Glutamatergic neuron (in vitro differentiated cells): Measurements from ENCODE around the gene SECISBP2. TPM values are rescaled to one million over a fixed set of nuclear protein-coding genes. Genes with fewer than 3 reads are reported as not detected.

Experiments used
- DNase-seq: peaks from one replicate; pipeline ENCODE4 v3.0.0; 2022
- H3K27ac Mint-ChIP-seq: one replicate; pipeline ENCODE4 v1.8.0; 2020; ENCODE audit warnings: mild to moderate bottlenecking, mixed read lengths, inconsistent platforms; ENCODE audit not compliant: unreplicated experiment
- H3K27me3 Mint-ChIP-seq: one replicate; pipeline ENCODE4 v1.8.0; 2020; ENCODE audit warnings: mild to moderate bottlenecking, moderate library complexity, mixed read lengths, inconsistent platforms; ENCODE audit not compliant: unreplicated experiment
- H3K36me3 Mint-ChIP-seq: one replicate; pipeline ENCODE4 v1.8.0; 2020; ENCODE audit warnings: mild to moderate bottlenecking, mixed read lengths, inconsistent platforms; ENCODE audit not compliant: unreplicated experiment
- H3K4me1 Mint-ChIP-seq: one replicate; pipeline ENCODE4 v1.8.0; 2020; ENCODE audit warnings: mild to moderate bottlenecking, low read depth, mixed read lengths, inconsistent platforms; ENCODE audit not compliant: unreplicated experiment
- H3K4me3 Mint-ChIP-seq: one replicate; pipeline ENCODE4 v1.8.0; 2020; ENCODE audit warnings: mild to moderate bottlenecking, mixed read lengths, inconsistent platforms; ENCODE audit not compliant: unreplicated experiment
- H3K9me3 Mint-ChIP-seq: one replicate; pipeline ENCODE4 v1.8.0; 2020; ENCODE audit warnings: mild to moderate bottlenecking, moderate library complexity, mixed read lengths, inconsistent platforms; ENCODE audit not compliant: unreplicated experiment
- total RNA-seq: library from RNA; stranded (reverse); fragmentation: NEBNext Ultra II Directional; extraction: Animal tissue kit (Norgen Biotek cat#: 25700); gene quantifications from one replicate; pipeline ENCODE4 v1.2.1, GENCODE V29; 2021; ENCODE audit not compliant: unreplicated experiment
- TF ChIP-seq, protein P1 (sequence below): fragments of 200-600 bp; sonication (generic); IDR thresholded peaks from one replicate; pipeline ENCODE4 v1.5.0; 2021; ENCODE audit not compliant: partially characterized antibody, unreplicated experiment

The SECISBP2 gene
- total RNA-seq, 1 donor from 2014 or later, result 86.4 TPM

GRCh38 chr9:89383030-89383720, 64.9 kb downstream of the SECISBP2 start:
- Mint-ChIP-seq H3K9me3 (peaks cover 21% of the 10 kb centered on the region), H3K4me1 (peaks cover 3% of the 10 kb centered on the region), H3K4me3 (no peak overlapping the region), H3K36me3 (peaks cover 20% of the 10 kb centered on the region), H3K27ac (peak overlapping the region; percentile 33), H3K27me3 (peaks cover 5% of the 10 kb centered on the region)
- TF ChIP-seq, protein P1, sequence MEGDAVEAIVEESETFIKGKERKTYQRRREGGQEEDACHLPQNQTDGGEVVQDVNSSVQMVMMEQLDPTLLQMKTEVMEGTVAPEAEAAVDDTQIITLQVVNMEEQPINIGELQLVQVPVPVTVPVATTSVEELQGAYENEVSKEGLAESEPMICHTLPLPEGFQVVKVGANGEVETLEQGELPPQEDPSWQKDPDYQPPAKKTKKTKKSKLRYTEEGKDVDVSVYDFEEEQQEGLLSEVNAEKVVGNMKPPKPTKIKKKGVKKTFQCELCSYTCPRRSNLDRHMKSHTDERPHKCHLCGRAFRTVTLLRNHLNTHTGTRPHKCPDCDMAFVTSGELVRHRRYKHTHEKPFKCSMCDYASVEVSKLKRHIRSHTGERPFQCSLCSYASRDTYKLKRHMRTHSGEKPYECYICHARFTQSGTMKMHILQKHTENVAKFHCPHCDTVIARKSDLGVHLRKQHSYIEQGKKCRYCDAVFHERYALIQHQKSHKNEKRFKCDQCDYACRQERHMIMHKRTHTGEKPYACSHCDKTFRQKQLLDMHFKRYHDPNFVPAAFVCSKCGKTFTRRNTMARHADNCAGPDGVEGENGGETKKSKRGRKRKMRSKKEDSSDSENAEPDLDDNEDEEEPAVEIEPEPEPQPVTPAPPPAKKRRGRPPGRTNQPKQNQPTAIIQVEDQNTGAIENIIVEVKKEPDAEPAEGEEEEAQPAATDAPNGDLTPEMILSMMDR, result no peak
- no peak for DNase-seq

- Mint-ChIP-seq H3K27ac (no peak overlapping the region), H3K27me3 (peaks cover 5% of the 10 kb centered on the region), H3K36me3 (peaks cover 17% of the 10 kb centered on the region), H3K9me3 (peaks cover 19% of the 10 kb centered on the region), H3K4me3 (no peak overlapping the region), H3K4me1 (peaks cover 1% of the 10 kb centered on the region)
- TF ChIP-seq, protein P1, result no peak
- DNase-seq, result no peak
Measured at GRCh38 chr9:89383721-89384300, 65.5 kb downstream of the SECISBP2 start.

DNA sequence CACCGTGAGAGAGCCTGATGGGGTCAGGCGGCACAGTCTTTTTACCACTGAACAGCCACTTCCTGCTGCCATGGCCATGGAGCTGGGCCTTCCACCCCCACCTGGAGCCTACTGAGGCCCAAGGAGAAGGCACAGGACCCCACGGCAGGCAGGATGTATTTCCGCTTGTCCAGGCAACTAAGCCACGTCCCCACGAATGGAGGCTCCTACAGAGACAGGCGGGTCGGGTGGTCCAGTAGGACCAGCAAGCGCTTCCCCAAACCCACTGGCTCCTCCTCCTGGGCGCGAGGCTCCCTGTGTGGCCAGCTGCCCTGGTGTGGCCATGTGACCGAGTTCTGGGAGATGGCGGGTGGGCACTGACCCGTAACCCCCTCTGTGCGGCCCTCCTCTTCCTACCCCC, 66.5 kb downstream of the SECISBP2 start:
- Mint-ChIP-seq H3K9me3 (peaks cover 27% of the 10 kb centered on the region), H3K4me1 (peaks cover 1% of the 10 kb centered on the region), H3K36me3 (peaks cover 9% of the 10 kb centered on the region), H3K4me3 (no peak overlapping the region), H3K27ac (no peak overlapping the region), H3K27me3 (peaks cover 8% of the 10 kb centered on the region)
- DNase-seq, result no peak
- TF ChIP-seq, protein P1, result no peak

DNA sequence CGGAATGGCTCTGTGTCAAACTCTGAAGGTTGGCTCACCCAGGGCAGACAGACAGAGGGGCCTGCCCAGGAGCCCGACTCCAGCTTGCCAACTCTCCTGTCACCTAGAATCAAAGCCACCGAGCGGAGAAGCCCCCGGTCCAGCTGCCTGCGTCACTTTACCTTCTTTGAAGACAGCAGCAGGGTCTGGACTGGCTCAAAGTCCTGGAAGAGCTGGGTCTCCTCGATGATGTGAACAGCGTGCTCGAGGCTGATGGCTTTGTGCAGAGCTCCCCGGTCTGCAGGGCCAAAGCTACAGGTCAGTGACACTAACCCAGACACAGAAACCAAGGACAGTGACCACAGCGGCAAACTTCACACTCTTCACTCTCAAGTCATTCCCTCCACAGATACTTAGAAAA, 67.9 kb downstream of the SECISBP2 start:
- peaks cover 1% of the 10 kb centered on the region for H3K4me1 Mint-ChIP-seq
- peaks cover 25% of the 10 kb centered on the region for H3K9me3 Mint-ChIP-seq
- no peak for DNase-seq
- no peak overlapping the region for H3K4me3 Mint-ChIP-seq
- TF ChIP-seq, protein P1, result no peak
- peaks cover 9% of the 10 kb centered on the region for H3K36me3 Mint-ChIP-seq
- peak overlapping the region; percentile 17 for H3K27ac Mint-ChIP-seq
- peaks cover 8% of the 10 kb centered on the region for H3K27me3 Mint-ChIP-seq

- no peak for DNase-seq
- H3K36me3 Mint-ChIP-seq, result peaks cover 9% of the 10 kb centered on the region
- peaks cover 8% of the 10 kb centered on the region for H3K27me3 Mint-ChIP-seq
- TF ChIP-seq, protein P1, result no peak
- H3K4me1 Mint-ChIP-seq, result peaks cover 1% of the 10 kb centered on the region
- no peak overlapping the region for H3K27ac Mint-ChIP-seq
- peaks cover 26% of the 10 kb centered on the region for H3K9me3 Mint-ChIP-seq
- no peak overlapping the region for H3K4me3 Mint-ChIP-seq
Measured at GRCh38 chr9:89386797-89387196, 68.5 kb downstream of the SECISBP2 start.
